Ureter (tissue), 1 donor: ENCODE measurements around the gene PDZRN4. TPM values are rescaled to one million over a fixed set of nuclear protein-coding genes. Genes with fewer than 3 reads are reported as not detected.

Experiments
- DNase-seq: peaks from one replicate; pipeline ENCODE4 v3.0.0-alpha.2; 2020; ENCODE audit warnings: low spot score
- total RNA-seq: library from RNA; stranded (reverse); gene quantifications from one replicate; pipeline ENCODE4 v1.2.4, GENCODE V29; 2023
- donor health status: DM: yes; HTN: yes; CAD: no.

Gene PDZRN4
- total RNA-seq, 1 donor from 2014 or later = 13.9 TPM

GRCh38 chr12:41452838-41453407, 264.8 kb downstream of the PDZRN4 start:
- DNase-seq = no peak

DNA sequence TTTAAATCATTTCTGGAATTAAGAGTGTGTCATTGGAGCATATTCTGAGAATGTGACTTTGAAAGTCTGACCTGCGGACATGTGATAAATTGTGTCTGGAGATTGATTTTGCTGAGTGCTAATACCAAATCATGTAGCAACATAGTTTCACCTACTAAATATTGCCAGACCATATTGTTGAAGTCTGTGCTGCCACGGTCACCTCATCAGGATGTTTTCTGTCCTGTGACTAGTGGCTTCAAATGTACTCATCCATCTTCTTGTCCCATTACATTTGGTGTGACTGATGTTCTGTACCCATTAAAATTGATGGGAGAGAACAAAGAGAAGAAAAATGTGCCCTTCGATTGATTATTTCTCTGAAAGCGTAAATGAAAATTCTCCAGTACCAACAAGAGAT, 265.3 kb downstream of the PDZRN4 start:
- DNase-seq = no peak

- no peak for DNase-seq
These were observed 271.2 kb downstream of the PDZRN4 start for GRCh38 chr12:41459111-41459905.

GRCh38 chr12:41459906-41460214, 271.7 kb downstream of the PDZRN4 start:
- DNase-seq = no peak

- no peak for DNase-seq
These were observed 272.8 kb downstream of the PDZRN4 start for GRCh38 chr12:41460906-41461305.

DNA sequence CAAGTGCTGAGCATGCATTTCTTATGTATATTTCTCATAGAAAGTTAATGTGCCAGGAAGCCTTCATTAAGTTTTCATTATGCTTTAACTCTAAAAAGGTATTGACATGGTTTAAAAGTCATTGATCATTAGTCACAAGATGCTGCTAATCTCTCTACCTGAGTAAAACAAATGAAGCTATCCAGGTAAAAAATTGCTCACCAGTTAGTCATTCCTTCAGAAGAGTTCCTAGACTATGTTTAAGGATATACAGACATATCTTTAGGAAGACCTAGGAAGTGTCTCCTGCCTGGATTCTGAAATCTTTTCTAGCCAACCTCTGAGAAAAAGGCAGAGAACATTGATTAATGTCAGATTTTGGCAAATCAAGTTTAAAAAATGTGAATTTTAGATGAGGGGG, 274.2 kb downstream of the PDZRN4 start:
- no peak for DNase-seq

DNA sequence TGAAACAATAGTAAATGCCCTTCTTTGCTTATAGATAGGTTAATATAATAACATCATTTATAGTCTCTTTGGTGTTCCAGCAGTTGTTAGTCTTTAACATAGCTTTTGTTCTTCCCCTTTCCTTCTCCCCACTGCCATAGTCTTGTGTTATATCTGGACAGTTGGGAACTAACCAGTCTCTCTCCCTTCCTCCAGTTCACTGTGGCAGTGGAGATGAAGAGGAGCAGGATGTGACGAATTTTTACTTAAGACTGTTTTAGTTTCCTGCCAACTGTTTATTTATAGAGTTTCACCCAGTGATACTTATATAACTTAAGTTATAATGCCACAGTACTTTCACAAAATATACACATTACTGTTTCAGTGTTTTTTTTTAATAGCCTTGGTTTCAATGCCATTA, 277.4 kb downstream of the PDZRN4 start:
- DNase-seq = no peak

GRCh38 chr12:41466300-41466699, 278.2 kb downstream of the PDZRN4 start:
- DNase-seq = no peak

- no peak for DNase-seq
These were observed 278.7 kb downstream of the PDZRN4 start for GRCh38 chr12:41466802-41467201.

DNA sequence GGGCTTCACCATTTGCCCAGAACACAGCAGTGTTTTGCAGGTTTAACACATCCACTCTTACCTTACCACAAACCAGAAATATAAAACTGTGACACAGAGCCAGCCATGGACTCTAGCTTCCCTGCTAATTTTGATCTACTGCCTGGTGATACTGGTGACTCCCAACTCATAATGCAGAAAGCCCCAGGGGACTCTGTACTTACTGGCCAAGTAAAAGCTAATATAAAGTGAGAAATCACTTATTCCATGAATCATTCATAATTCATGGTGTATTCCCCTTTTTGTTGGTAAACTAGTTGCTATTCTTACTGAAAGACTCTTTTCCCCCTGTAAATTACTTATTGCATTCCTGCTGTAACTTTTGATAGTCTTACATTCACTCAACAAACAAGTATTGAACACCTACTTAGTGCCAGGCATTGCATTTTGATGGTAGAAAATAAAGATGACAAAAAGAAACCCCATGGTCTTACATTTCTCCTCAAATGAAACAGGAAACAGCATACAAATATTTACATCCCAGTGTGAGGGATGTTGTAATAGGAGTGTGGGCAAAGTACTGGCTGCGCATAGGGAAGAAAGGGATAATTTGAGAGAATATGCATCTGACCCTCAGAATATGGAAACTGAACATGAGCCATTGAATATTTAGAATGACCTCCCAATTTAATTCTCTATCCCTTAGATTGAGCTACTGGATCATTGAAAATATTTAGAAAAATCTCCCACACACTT, 279.6 kb downstream of the PDZRN4 start:
- no peak for DNase-seq

DNA sequence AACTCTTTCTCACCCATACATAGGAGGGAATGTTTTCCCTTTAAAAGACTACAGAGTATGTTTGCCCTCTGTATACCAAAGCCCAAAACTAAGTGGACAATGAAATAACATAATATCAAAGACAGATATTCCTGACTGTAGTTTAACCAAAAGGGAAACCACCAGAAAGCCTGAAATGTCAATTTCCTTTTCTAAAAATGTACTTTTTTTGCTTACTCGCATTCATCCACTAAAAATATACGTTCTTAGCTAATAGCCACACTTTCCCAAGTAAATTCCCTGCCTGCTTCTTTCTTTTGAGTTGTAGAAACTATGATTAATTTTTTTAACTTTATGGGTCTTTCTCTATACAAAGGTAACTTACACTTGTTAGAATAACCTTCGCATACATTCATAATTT, 280.2 kb downstream of the PDZRN4 start:
- DNase-seq = no peak

DNA sequence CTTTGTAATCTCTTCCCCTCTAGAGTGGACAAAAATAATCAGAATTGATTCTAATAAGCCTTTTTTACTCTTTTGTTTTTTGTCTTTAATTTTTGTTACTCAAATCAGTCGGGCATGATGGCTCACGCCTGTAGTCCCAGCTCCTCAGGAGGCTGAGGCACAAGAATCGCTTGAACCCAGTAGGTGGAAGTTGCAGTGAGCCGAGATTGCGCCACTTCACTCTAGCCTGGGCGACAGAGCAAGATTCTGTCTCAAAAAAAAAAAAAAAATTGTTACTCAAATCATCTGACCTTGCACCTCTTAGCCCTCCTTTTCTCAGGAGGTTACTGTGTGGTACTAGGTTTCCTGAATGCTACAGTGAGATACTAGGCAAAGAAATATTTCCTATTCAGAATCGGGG, 280.6 kb downstream of the PDZRN4 start:
- DNase-seq = no peak

DNA sequence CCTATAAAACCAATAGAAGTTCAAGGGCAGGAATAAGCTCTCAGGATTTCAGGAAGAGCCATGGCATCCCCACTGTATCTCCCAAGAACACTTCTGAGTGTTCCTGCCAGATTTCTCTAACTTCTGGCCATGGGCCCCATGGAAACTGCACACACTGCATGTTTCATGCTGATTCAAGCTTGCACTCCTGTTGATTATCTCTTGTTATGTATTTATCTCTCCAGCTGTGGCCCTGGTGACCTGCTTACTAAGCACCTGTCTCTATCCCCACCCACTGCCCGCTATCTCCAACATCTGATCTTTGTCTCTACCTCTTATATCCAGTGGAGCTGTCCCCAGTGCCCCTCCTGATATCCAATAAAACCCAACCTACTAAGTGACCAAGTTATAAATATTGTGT, 285.3 kb downstream of the PDZRN4 start:
- DNase-seq = no peak

DNA sequence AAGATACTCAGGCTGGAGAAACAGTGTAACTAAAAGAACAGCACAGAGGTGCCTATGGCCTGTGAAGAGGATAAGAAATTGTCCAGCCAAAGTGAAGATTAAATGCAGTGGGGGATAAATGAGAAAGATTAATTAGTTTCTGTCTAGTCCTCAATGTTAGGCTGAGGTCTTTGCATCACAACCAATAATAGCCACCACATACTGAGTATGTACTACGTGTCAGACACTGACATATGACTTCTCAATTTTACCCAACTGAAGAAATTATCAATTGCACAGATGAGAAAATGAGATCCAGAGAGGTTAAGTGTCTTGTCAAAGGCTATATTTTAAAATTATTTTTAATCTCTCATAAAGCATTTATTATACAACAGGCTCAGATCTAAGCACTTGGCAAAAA, 285.9 kb downstream of the PDZRN4 start:
- DNase-seq = no peak

- no peak for DNase-seq
These were observed 288.6 kb downstream of the PDZRN4 start for GRCh38 chr12:41476499-41477439.

GRCh38 chr12:41479426-41479825, 291.3 kb downstream of the PDZRN4 start:
- DNase-seq = no peak

DNA sequence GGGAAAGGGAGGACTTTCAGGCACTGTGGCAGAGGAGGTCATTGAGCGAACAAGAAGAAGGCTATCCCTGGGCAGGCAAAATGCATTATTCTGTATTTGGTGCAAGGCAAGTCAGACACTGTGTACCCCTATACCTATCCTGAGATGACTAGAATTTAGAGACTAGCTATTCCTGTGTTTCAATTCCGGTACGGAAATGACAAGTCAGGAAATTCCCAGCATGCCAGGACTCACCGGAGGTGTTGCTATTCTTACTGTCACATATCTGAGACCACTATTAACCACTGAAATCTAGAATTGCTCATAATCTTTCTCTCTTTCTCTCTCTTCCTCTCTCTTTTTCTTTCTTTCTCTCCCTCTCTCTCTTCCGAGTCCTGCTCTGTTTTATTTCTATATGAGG, 297.1 kb downstream of the PDZRN4 start:
- no peak for DNase-seq

DNA sequence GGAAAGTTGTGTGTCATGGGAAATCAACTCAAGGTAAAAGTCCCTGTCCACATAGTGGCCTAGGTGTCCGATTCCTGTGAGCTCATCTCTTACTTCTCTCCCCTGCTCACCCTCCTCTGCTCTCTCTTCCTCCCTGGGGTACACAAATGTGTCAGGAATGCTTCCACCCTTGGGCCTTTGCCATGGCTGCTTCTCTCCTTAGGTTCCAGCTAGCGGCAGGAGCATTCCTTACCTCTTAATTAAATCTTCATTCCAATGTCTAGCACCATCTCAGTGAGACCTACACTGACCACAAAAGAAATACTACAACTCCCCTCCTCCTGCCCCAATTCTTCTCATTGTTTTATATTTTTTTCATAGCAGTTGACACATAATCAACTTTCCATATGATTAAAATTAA, 298.6 kb downstream of the PDZRN4 start:
- no peak for DNase-seq

GRCh38 chr12:41496009-41496408, 307.9 kb downstream of the PDZRN4 start:
- no peak for DNase-seq

- DNase-seq = no peak
These were observed 309.3 kb downstream of the PDZRN4 start for GRCh38 chr12:41497409-41497808.

- DNase-seq = no peak
These were observed 316.9 kb downstream of the PDZRN4 start for GRCh38 chr12:41504976-41505375.

GRCh38 chr12:41507286-41507685, 319.2 kb downstream of the PDZRN4 start:
- no peak for DNase-seq
